K562 (cell line): ENCODE measurements around the gene PARD6B. TPM values are rescaled to one million over a fixed set of nuclear protein-coding genes. Genes with fewer than 3 reads are reported as not detected.
A peak's percentile ranks its signal among the peaks of the same experiment; 100 is the strongest.

Experiments
- BCL6 ChIP-seq: fragments of 250-450 bp; sonication (Bioruptor Pico); IDR thresholded peaks from 2 replicates; pipeline ENCODE4 v1.4.0; 2020
- BCLAF1 ChIP-seq, 2 experiments: fragments of 450-650 bp in 1 of 2; IDR thresholded peaks; 2 replicates each; pipeline ENCODE4 v1.6.1; 2011 to 2017; ENCODE audit warnings: low read depth in 2 of 2, antibody characterized with exemption in 1 of 2, borderline replicate concordance in 1 of 2, low read length in 1 of 2, mild to moderate bottlenecking in 1 of 2, mixed read lengths in 1 of 2; ENCODE audit not compliant: control insufficient read depth in 1 of 2
- CBX3 ChIP-seq, 2 experiments: IDR thresholded peaks; 1 replicate in 1 of 2; 2 replicates in 1 of 2; pipeline ENCODE4 v1.6.1; 2012; ENCODE audit warnings: inconsistent platforms in 2 of 2, low read length in 2 of 2, borderline replicate concordance in 1 of 2, control low read depth in 1 of 2
- FOXA1 ChIP-seq: fragments of 450-650 bp; IDR thresholded peaks from 2 replicates; pipeline ENCODE4 v1.6.1; 2016; ENCODE audit warnings: mild to moderate bottlenecking, borderline replicate concordance
- HMG20A ChIP-seq: fragments of 450-650 bp; formaldehyde crosslinking; conservative IDR thresholded peaks from 2 replicates; pipeline ENCODE4 v1.4.0; 2020; ENCODE audit warnings: mild to moderate bottlenecking, mixed read lengths
- IRF9 ChIP-seq: fragments of 450-650 bp; IDR thresholded peaks from 2 replicates; pipeline ENCODE4 v1.6.1; 2016; ENCODE audit warnings: missing biosample characterization, missing genetic modification characterization
- KDM4B ChIP-seq, 2 experiments: fragments of 450-650 bp in 1 of 2; sonication (generic) in 1 of 2; IDR thresholded peaks; 2 replicates each; pipeline ENCODE4 v1.6.1; 2016 to 2017; ENCODE audit warnings: borderline replicate concordance in 2 of 2, antibody characterized with exemption in 1 of 2, low read depth in 1 of 2, mild to moderate bottlenecking in 1 of 2
- KDM5B ChIP-seq: fragments of 200-600 bp; sonication (generic); IDR thresholded peaks from 2 replicates; pipeline ENCODE4 v1.6.1; 2012; ENCODE audit warnings: low read depth, mild to moderate bottlenecking, moderate library complexity, low read length, control low read depth, inconsistent platforms; ENCODE audit not compliant: insufficient replicate concordance
- MEF2A ChIP-seq: IDR thresholded peaks from 2 replicates; pipeline ENCODE4 v1.6.1; 2011; ENCODE audit warnings: low read depth, mild to moderate bottlenecking, low read length, moderate library complexity; ENCODE audit not compliant: control insufficient read depth
- RBBP5 ChIP-seq: fragments of 200-600 bp; sonication (generic); IDR thresholded peaks from 2 replicates; pipeline ENCODE4 v1.6.1; 2012; ENCODE audit warnings: borderline replicate concordance, mild to moderate bottlenecking, low read length, control low read depth, inconsistent platforms; ENCODE audit not compliant: insufficient read depth, poor library complexity, severe bottlenecking
- TAF1 ChIP-seq: IDR thresholded peaks from 2 replicates; pipeline ENCODE4 v1.6.1; 2011; ENCODE audit warnings: mild to moderate bottlenecking, low read length, moderate library complexity; ENCODE audit not compliant: insufficient read depth, control insufficient read depth, severe bottlenecking; ENCODE audit errors: extremely low read depth
- TAL1 ChIP-seq: fragments of 450-650 bp; IDR thresholded peaks from 2 replicates; pipeline ENCODE4 v1.6.1; 2016; ENCODE audit warnings: mild to moderate bottlenecking
- TCF7 ChIP-seq: sonication (generic); IDR thresholded peaks from 2 replicates; pipeline ENCODE4 v1.6.1; 2016; ENCODE audit warnings: antibody characterized with exemption, borderline replicate concordance
- TGIF2 ChIP-seq: sonication (generic); formaldehyde crosslinking; IDR thresholded peaks from 2 replicates; pipeline ENCODE4 v1.8.1; 2022; ENCODE audit warnings: mild to moderate bottlenecking, missing genetic modification reagents, moderate library complexity
- ZFP91 ChIP-seq: sonication (generic); formaldehyde crosslinking; IDR thresholded peaks from 2 replicates; pipeline ENCODE4 v1.8.0; 2022; ENCODE audit warnings: mild to moderate bottlenecking, missing genetic modification reagents
- ZFX ChIP-seq: sonication (generic); formaldehyde crosslinking; IDR thresholded peaks from 2 replicates; pipeline ENCODE4 v1.8.0; 2022; ENCODE audit warnings: mild to moderate bottlenecking, missing genetic modification reagents, moderate library complexity
- ZNF124 ChIP-seq: sonication (generic); formaldehyde crosslinking; IDR thresholded peaks from 2 replicates; pipeline ENCODE4 v1.8.1; 2022; ENCODE audit warnings: missing genetic modification reagents
- ZNF174 ChIP-seq: fragments of 250-450 bp; sonication (Bioruptor Pico); IDR thresholded peaks from 2 replicates; pipeline ENCODE4 v1.4.0; 2020; ENCODE audit warnings: mild to moderate bottlenecking
- ZNF197 ChIP-seq: fragments of 200-800 bp; sonication (Bioruptor generic); IDR thresholded peaks from 2 replicates; pipeline ENCODE4 v1.6.1; 2016; ENCODE audit warnings: low read depth, missing genetic modification characterization, missing compliant biosample characterization
- ZNF224 ChIP-seq: sonication (generic); formaldehyde crosslinking; IDR thresholded peaks from 2 replicates; pipeline ENCODE4 v1.8.0; 2022; ENCODE audit warnings: mild to moderate bottlenecking, missing genetic modification reagents
- ZNF696 ChIP-seq: fragments of 250-450 bp; sonication (Bioruptor Pico); conservative IDR thresholded peaks from 2 replicates; pipeline ENCODE4 v1.4.0; 2020; ENCODE audit warnings: mild to moderate bottlenecking, moderate library complexity
- polyA plus RNA-seq, 8 experiments: library from polyadenylated mRNA; depleted of rRNA in 4 of 8; stranded (reverse) in 5 of 8; unstranded in 3 of 8; fragments of >200 nt; fragmentation: Nextera tagmentation in 2 of 8; fragmentation: Illumina TruSeq in 1 of 8; extraction: Ambion mirVana in 2 of 8; extraction: Trizol in 1 of 8; gene quantifications; 2 replicates each; pipeline versions ENCODE4 v1.2.1 to v1.2.3, GENCODE V29; 2011 to 2014; ENCODE audit warnings: inconsistent platforms in 1 of 8, missing spikeins in 1 of 8
- total RNA-seq, 7 experiments: library from RNA; depleted of rRNA in 6 of 7; stranded (reverse); fragments of >200 nt in 6 of 7; fragmentation: Illumina TruSeq in 2 of 7; extraction: Trizol in 2 of 7; gene quantifications; 2 replicates each; pipeline versions ENCODE4 v1.2.1 to v1.2.3, GENCODE V29; 2011 to 2021; ENCODE audit warnings: low replicate concordance in 1 of 7

Gene PARD6B
- total and polyA plus RNA-seq, 9 of the 15 experiments (the other 6 are each of a cell fraction or from before 2014, with no cell fraction given) = 1.7 to 12.3 (median 5.5) TPM

- TF ChIP-seq TGIF2 (CRISPR knock-in tag) (no peak), TAF1 (peak; percentile 42), ZFP91 (CRISPR knock-in tag) (no peak), ZNF696 (CRISPR knock-in tag) (no peak), TCF7 (no peak), HMG20A (CRISPR knock-in tag) (no peak), ZNF174 (no peak), MEF2A (peak; percentile 60; the same call in 1 of the 2 replicates), RBBP5 (peak; percentile 59), ZNF197 (CRISPR knock-in tag) (peak; percentile 68; the same call in 1 of the 2 replicates), KDM4B (IDR thresholded peaks at IDR 0.05; ENCODE audit: borderline replicate concordance in 2 of 2, low read depth in 1 of 2) (peak in 1 of 2 experiments; percentile 69; a peak in 1 of 4 replicates), IRF9 (tag) (no peak), BCL6 (0 out of 2 replicates have a peak, but pooled peaks have one; percentile 35), ZNF124 (CRISPR knock-in tag) (no peak), FOXA1 (no peak), ZNF224 (CRISPR knock-in tag) (no peak), CBX3 (IDR thresholded peaks at IDR 0.05; ENCODE audit: borderline replicate concordance in 1 of 2, low read length in 2 of 2) (peak in 1 of 2 experiments; percentile 47; a peak in 1 of 3 replicates), KDM5B (peak; percentile 58), ZFX (0 out of 2 replicates have a peak, but pooled peaks have one; percentile 58), BCLAF1 (IDR thresholded peaks at IDR 0.05; ENCODE audit: borderline replicate concordance in 1 of 2, control insufficient read depth in 1 of 2, low read depth in 2 of 2, low read length in 1 of 2) (no peak), TAL1 (peak; percentile 98)
These were observed 40.5 kb upstream of the PARD6B start, which contains the start of gene RIPOR3 (continued) for GRCh38 chr20:50690650-50691572.
